GM12878 (cell line): ENCODE data around the gene PPP1R1A.

Experiments used
- CEBPB ChIP-seq, 2 experiments: fragments of 150-350 bp in 1 of 2; IDR thresholded peaks; 2 replicates each; pipeline ENCODE4 v1.6.1; 2012 to 2014; ENCODE audit warnings: low read depth in 2 of 2, low read length in 2 of 2, borderline replicate concordance in 1 of 2, inconsistent platforms in 1 of 2
- CHD4 ChIP-seq: fragments of 200-600 bp; sonication (generic); IDR thresholded peaks from 2 replicates; pipeline ENCODE4 v1.6.1; 2016; ENCODE audit warnings: mild to moderate bottlenecking
- EED ChIP-seq: sonication (generic); IDR thresholded peaks from 2 replicates; pipeline ENCODE4 v1.6.1; 2016; ENCODE audit warnings: antibody characterized with exemption, low read depth
- MLLT1 ChIP-seq: fragments of 450-650 bp; IDR thresholded peaks from 2 replicates; pipeline ENCODE4 v1.6.1; 2016; ENCODE audit warnings: mild to moderate bottlenecking
- STAT1 ChIP-seq: fragments of 450-650 bp; conservative IDR thresholded peaks from 2 replicates; pipeline ENCODE4 v1.6.1; 2014; ENCODE audit warnings: antibody characterized with exemption, mild to moderate bottlenecking

DNA sequence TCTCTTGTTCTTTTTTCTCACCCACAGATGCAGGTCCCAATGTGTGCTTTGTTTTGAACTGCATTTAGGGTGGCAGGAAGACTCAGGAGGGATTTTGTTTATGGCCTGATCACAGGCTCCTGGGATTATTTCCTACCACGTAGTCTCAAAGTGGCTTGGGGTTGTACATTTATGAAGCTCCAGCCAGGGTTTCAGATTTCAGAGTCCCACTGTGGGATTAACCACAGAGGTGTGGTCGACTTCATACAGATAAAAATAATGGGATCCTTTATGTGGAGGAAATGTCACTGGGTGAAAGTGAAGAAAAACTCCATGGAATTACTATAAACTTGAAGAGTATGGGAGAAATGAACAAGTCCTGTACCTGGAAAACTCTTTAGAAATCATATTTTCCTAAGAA lies 14.2 kb upstream of the PPP1R1A start:
- TF ChIP-seq CEBPB (IDR thresholded peaks at IDR 0.05; ENCODE audit: borderline replicate concordance in 1 of 2, low read depth in 2 of 2, low read length in 2 of 2) = no peak
- TF ChIP-seq EED = no peak
- no peak for TF ChIP-seq STAT1
- TF ChIP-seq CHD4 = no peak
- no peak for TF ChIP-seq MLLT1
